Neuron (in vitro differentiated cells): ENCODE measurements around the gene IFNA8.
"Not testable (repeated sequence)": the region's sequence is repeated elsewhere in the genome, so short reads cannot be mapped to it uniquely, and the experiment has no call there.

Experiments
- H2AFZ ChIP-seq: one replicate; pipeline ENCODE4 v1.6.1; 2013; ENCODE audit warnings: low read depth, mild to moderate bottlenecking, inconsistent platforms, low read length, moderate library complexity
- H3K27me3 ChIP-seq: one replicate; pipeline ENCODE4 v1.6.1; 2013; ENCODE audit warnings: low read length; ENCODE audit not compliant: insufficient read depth
- H3K36me3 ChIP-seq: one replicate; pipeline ENCODE4 v1.6.1; 2013; ENCODE audit warnings: low read length; ENCODE audit not compliant: insufficient read depth
- H3K4me1 ChIP-seq: one replicate; pipeline ENCODE4 v1.6.1; 2013; ENCODE audit warnings: low read length; ENCODE audit not compliant: insufficient read depth
- H3K4me3 ChIP-seq: 2 replicates; pipeline ENCODE4 v1.5.1; 2013; ENCODE audit warnings: mild to moderate bottlenecking, low read length, moderate library complexity
- H3K9me3 ChIP-seq: one replicate; pipeline ENCODE4 v1.6.1; 2013; ENCODE audit warnings: low read length

The IFNA8 gene

GRCh38 chr9:21402386-21403251, 6.3 kb upstream of the IFNA8 start:
- peak overlapping the region; percentile 16 for H2AFZ ChIP-seq
- H3K4me3 ChIP-seq, result no peak overlapping the region
- peaks cover 36% of the 10 kb centered on the region for H3K27me3 ChIP-seq
- H3K36me3 ChIP-seq, result no peaks in the 10 kb centered on the region
- H3K9me3 ChIP-seq, result no peaks in the 10 kb centered on the region
- H3K4me1 ChIP-seq, result no peaks in the 10 kb centered on the region

- Histone ChIP-seq H3K9me3 (no peaks in the 10 kb centered on the region), H3K4me3 (no peak overlapping the region), H3K36me3 (no peaks in the 10 kb centered on the region), H3K27me3 (peaks cover 27% of the 10 kb centered on the region), H2AFZ (no peak overlapping the region), H3K4me1 (no peaks in the 10 kb centered on the region)
Observed at GRCh38 chr9:21404146-21404545, 4.8 kb upstream of the IFNA8 start.

DNA sequence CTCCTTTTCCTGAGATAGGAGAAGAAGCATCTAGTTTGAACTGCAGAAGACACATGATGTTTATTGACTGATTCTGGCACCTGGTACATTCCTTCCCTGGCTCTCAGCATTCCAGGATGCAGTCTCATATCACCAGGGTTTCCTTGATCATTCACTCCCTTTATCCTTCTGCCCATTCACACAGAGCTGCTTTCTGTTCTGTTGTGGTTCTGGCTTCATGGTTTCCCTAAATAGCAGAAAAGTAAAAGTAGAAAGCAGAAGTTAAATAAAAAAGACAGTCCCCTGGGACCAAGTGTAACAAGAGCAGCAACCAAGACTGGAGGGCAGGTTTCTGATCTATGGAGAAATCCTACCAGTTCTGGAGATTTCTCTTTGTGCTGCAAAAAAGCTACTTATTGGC, 3.2 kb downstream of the IFNA8 start:
- no peak overlapping the region for H2AFZ ChIP-seq
- no peaks in the 10 kb centered on the region for H3K36me3 ChIP-seq
- H3K4me1 ChIP-seq, result no peaks in the 10 kb centered on the region
- no peaks in the 10 kb centered on the region for H3K27me3 ChIP-seq
- H3K9me3 ChIP-seq, result no peaks in the 10 kb centered on the region
- no peak overlapping the region for H3K4me3 ChIP-seq

GRCh38 chr9:21413151-21413550, 4.2 kb downstream of the IFNA8 start:
- H3K9me3 ChIP-seq, result no peaks in the 10 kb centered on the region
- H3K36me3 ChIP-seq, result no peaks in the 10 kb centered on the region
- H2AFZ ChIP-seq, result no peak overlapping the region
- H3K4me1 ChIP-seq, result no peaks in the 10 kb centered on the region
- no peaks in the 10 kb centered on the region for H3K27me3 ChIP-seq
- H3K4me3 ChIP-seq, result no peak overlapping the region

DNA sequence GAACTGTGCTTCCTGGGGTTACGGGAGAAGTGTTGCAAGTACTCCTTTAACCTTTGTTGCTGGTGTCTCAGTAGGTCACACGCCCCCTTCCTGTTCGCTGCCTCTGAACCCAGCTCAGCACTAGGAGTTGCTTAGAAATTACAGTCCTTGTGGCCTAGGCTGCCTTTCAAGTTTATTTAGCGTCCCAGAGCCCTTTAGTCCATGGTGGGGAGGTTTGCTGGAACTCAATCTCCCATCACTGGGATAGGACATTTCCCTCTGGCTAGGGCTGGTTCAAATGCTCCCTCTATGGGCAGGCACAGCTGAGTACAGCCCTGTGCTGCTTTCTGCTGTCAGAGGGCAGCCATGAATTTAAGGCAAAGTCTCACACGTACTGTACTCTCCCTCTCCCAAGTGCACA, 4.7 kb downstream of the IFNA8 start:
- Histone ChIP-seq H3K4me3 (no peak overlapping the region), H3K4me1 (no peaks in the 10 kb centered on the region), H3K9me3 (no peaks in the 10 kb centered on the region), H2AFZ (no peak overlapping the region), H3K27me3 (no peaks in the 10 kb centered on the region), H3K36me3 (no peaks in the 10 kb centered on the region)

GRCh38 chr9:21414220-21414940, 5.5 kb downstream of the IFNA8 start:
- Histone ChIP-seq H2AFZ (no peak overlapping the region), H3K27me3 (no peaks in the 10 kb centered on the region), H3K36me3 (no peaks in the 10 kb centered on the region), H3K4me1 (no peaks in the 10 kb centered on the region), H3K4me3 (no peak overlapping the region), H3K9me3 (no peaks in the 10 kb centered on the region)

GRCh38 chr9:21415493-21416267, 6.8 kb downstream of the IFNA8 start:
- Histone ChIP-seq H3K4me1 (no peaks in the 10 kb centered on the region), H3K9me3 (no peaks in the 10 kb centered on the region), H2AFZ (no peak overlapping the region), H3K36me3 (no peaks in the 10 kb centered on the region), H3K27me3 (no peaks in the 10 kb centered on the region), H3K4me3 (no peak overlapping the region)

GRCh38 chr9:21428235-21428634, 19.3 kb downstream of the IFNA8 start:
- Histone ChIP-seq H3K4me3 (no peak overlapping the region), H3K36me3 (no peaks in the 10 kb centered on the region), H3K4me1 (no peaks in the 10 kb centered on the region), H3K9me3 (no peaks in the 10 kb centered on the region), H3K27me3 (no peaks in the 10 kb centered on the region), H2AFZ (no peak overlapping the region)

GRCh38 chr9:21429191-21429590, 20.3 kb downstream of the IFNA8 start:
- H2AFZ ChIP-seq, result no peak overlapping the region

GRCh38 chr9:21432672-21433425, 23.9 kb downstream of the IFNA8 start:
- no peaks in the 10 kb centered on the region for H3K27me3 ChIP-seq

More at GRCh38 chr9:21429191-21429590, 20.3 kb downstream of the IFNA8 start:
- H3K36me3 ChIP-seq, result no peaks in the 10 kb centered on the region
- no peaks in the 10 kb centered on the region for H3K27me3 ChIP-seq
- no peaks in the 10 kb centered on the region for H3K4me1 ChIP-seq
- H3K9me3 ChIP-seq, result no peaks in the 10 kb centered on the region
- no peak overlapping the region for H3K4me3 ChIP-seq

DNA sequence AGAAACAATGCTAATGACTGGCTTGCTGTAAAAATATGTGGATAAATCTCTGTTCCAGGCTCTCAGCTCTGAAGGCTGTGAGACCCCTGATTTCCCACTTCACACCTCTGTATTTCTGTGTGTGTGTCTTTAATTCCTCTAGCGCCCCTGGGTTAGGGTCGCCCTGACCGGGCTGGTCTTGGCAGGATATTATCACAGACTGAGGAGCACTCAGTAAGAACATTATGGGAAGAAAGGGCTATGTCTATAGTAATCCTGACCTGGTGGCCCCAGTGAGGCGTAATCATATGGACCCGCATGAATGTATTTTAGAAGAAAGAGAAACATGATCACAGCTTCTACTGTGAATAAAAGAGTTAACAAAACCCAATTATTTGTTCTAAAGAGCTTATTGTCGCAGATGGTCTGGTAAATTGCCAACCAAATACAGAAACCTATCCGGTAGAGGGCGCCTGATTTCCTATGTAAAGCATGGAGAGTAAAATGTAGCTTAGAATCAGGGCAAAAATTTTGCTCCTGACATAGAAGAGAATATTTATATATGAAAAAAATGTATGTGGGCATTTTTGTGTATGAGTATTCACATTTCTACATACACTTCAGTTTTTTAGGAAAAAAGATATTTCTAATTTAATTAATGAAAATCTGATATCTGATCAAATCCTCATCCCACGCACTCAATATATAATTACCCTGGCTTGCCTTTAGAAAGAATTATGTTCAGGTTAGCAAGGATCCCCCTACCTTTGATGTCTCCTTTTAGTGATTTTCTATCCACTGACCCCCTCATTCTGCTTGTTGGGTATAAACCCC, 25.5 kb downstream of the IFNA8 start:
- Histone ChIP-seq H3K27me3 (no peaks in the 10 kb centered on the region), H3K36me3 (no peaks in the 10 kb centered on the region), H2AFZ (no peak overlapping the region), H3K4me3 (no peak overlapping the region), H3K9me3 (no peaks in the 10 kb centered on the region), H3K4me1 (no peaks in the 10 kb centered on the region)

More at GRCh38 chr9:21432672-21433425, 23.9 kb downstream of the IFNA8 start:
- Histone ChIP-seq H3K4me3 (no peak overlapping the region), H3K36me3 (no peaks in the 10 kb centered on the region), H3K9me3 (no peaks in the 10 kb centered on the region), H3K4me1 (no peaks in the 10 kb centered on the region), H2AFZ (no peak overlapping the region)

- H3K4me1 ChIP-seq, H3K27me3 ChIP-seq, H3K36me3 ChIP-seq, H3K9me3 ChIP-seq, H3K4me3 ChIP-seq, H2AFZ ChIP-seq: not testable (repeated sequence)
Observed at GRCh38 chr9:21435015-21435383, 26.1 kb downstream of the IFNA8 start.
